Dendritic cell treated with granulocyte-macrophage colony-stimulating factor and Interleukin-4, amounts not matched to agents 40 ng/mL and 50 ng/mL, for 4 days (primary cell): ENCODE data around the gene CTDNEP1.
A peak's percentile ranks its signal among the peaks of the same experiment; 100 is the strongest.

Experiments
- H3K27ac Mint-ChIP-seq: one replicate; pipeline ENCODE4 v1.8.0; 2022; ENCODE audit warnings: mild to moderate bottlenecking, mixed read lengths
- H3K27me3 Mint-ChIP-seq: one replicate; pipeline ENCODE4 v1.8.0; 2022; ENCODE audit warnings: mild to moderate bottlenecking, mixed read lengths
- H3K36me3 Mint-ChIP-seq: one replicate; pipeline ENCODE4 v1.8.0; 2022; ENCODE audit warnings: low read depth, mixed read lengths
- H3K4me1 Mint-ChIP-seq: one replicate; pipeline ENCODE4 v1.8.0; 2022; ENCODE audit warnings: low read depth, mixed read lengths
- H3K4me3 Mint-ChIP-seq: one replicate; pipeline ENCODE4 v1.8.0; 2022; ENCODE audit warnings: mild to moderate bottlenecking, moderate library complexity, mixed read lengths
- H3K9me3 Mint-ChIP-seq: one replicate; pipeline ENCODE4 v1.8.0; 2022; ENCODE audit warnings: mixed read lengths
- intact Hi-C: fragments of 100-400 bp; cut with micrococcal nuclease; formaldehyde crosslinking; loops from one replicate; pipeline ENCODE4 v1.15.0; 2022

Gene CTDNEP1

DNA sequence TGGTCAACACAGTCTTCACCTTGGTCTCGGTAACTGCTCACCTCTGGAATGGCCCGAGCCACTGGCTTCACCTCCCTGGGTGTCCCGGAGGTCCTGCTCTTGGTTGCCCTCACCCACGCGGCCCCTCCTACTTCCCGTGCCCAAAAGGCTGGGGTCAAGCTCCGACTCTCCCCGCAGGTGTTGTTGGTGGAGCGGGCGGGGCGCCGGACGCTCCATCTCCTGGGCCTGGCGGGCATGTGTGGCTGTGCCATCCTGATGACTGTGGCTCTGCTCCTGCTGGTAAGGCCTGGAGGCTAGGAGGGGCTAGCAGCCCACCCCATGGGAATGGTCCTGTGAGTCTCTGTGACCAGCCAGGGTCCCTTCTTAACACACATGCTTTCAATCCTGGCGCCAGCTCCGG lies 33.4 kb upstream of the CTDNEP1 start:
- Mint-ChIP-seq H3K4me1 (peaks cover 44% of the 10 kb centered on the region), H3K36me3 (no peaks in the 10 kb centered on the region), H3K4me3 (no peak overlapping the region), H3K9me3 (no peaks in the 10 kb centered on the region), H3K27ac (no peak overlapping the region), H3K27me3 (peaks cover 93% of the 10 kb centered on the region)
- intact Hi-C loops = loop anchor here (5.0 to 10.0 kb wide), 2 partner anchors 43 to 50 kb away; partner anchors contain the start of genes ACAP1 and GABARAP

DNA sequence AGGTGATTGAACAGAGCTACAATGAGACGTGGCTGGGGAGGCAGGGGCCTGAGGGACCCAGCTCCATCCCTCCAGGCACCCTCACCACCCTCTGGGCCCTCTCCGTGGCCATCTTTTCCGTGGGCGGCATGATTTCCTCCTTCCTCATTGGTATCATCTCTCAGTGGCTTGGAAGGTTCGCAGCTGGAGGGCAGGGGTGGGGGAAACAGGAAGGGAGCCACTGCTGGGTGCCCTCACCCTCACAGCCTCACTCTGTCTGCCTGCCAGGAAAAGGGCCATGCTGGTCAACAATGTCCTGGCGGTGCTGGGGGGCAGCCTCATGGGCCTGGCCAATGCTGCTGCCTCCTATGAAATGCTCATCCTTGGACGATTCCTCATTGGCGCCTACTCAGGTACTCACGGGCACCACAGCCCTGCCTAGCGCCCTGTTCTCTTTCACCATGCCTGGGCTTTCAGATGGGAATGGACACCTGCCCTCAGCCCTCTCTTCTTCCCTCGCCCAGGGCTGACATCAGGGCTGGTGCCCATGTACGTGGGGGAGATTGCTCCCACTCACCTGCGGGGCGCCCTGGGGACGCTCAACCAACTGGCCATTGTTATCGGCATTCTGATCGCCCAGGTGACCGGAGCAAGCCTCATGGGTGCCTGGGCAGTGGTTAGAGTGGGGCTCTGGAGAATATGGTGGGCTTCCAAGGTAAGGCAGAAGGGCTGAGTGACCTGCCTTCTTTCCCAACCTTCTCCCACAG lies 32.1 kb upstream of the CTDNEP1 start:
- Mint-ChIP-seq H3K4me3 (no peak overlapping the region), H3K27me3 (peaks cover 97% of the 10 kb centered on the region), H3K9me3 (no peaks in the 10 kb centered on the region), H3K36me3 (no peaks in the 10 kb centered on the region), H3K4me1 (peaks cover 47% of the 10 kb centered on the region), H3K27ac (peak overlapping the region; percentile 57)
- intact Hi-C loops = loop anchor here (5.0 to 10.0 kb wide), 2 partner anchors 41 to 51 kb away; partner anchors contain the start of genes ACAP1 and GABARAP

DNA sequence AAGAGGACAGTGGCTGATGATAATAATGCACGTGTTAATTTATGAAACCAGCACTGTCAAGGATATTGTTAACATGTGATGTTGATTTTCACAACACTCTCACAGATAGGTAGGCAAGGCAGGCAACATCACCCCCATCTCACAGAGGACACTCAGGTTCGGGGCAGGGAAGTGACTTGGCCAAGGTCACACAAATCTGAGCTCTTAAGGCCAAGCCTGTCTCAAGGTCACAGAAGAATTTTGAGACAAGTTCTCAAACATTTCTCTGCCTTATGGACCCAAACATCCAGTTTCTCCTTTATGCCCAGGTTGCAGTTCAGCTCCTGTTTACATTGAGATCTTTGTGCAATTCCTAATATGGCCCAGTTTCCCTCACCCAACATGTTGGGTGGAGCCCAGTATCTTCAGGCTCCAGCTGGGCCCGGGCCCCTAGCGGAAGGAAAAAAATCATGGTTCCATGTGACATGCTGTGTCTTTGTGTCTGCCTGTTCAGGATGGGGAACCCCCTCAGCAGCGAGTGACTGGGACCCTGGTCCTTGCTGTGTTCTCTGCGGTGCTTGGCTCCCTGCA lies 31.3 kb upstream of the CTDNEP1 start:
- intact Hi-C loops = loop anchor here (5.0 to 10.0 kb wide), 2 partner anchors 41 to 52 kb away; partner anchors contain the start of genes ACAP1 and GABARAP
- Mint-ChIP-seq H3K36me3 (no peaks in the 10 kb centered on the region), H3K27me3 (peaks cover 92% of the 10 kb centered on the region), H3K9me3 (no peaks in the 10 kb centered on the region), H3K27ac (peak overlapping the region; percentile 57), H3K4me1 (peaks cover 47% of the 10 kb centered on the region), H3K4me3 (no peak overlapping the region)

GRCh38 chr17:7281953-7282751 lies 30.6 kb upstream of the CTDNEP1 start:
- Mint-ChIP-seq H3K36me3 (no peaks in the 10 kb centered on the region), H3K27me3 (peaks cover 89% of the 10 kb centered on the region), H3K27ac (peak overlapping the region; percentile 57), H3K4me3 (peak overlapping the region; percentile 73), H3K4me1 (peaks cover 47% of the 10 kb centered on the region), H3K9me3 (no peaks in the 10 kb centered on the region)
- intact Hi-C loops = loop anchor here (1.0 to 10.0 kb wide), 3 partner anchors 30 to 53 kb away; partner anchors contain the start of genes ACAP1, ELP5 and GABARAP

GRCh38 chr17:7281074-7281952 lies 29.8 kb upstream of the CTDNEP1 start, which contains the start of gene SLC2A4:
Gene SLC2A4 (plus strand): TSS chr17:7281718. CDS start chr17:7281935, 217 bp downstream.
- H3K36me3 Mint-ChIP-seq = no peaks in the 10 kb centered on the region
- H3K4me1 Mint-ChIP-seq = peaks cover 47% of the 10 kb centered on the region
- H3K27me3 Mint-ChIP-seq = peaks cover 81% of the 10 kb centered on the region
- H3K27ac Mint-ChIP-seq = peak within 1 kb of the TSS; percentile 57
- H3K4me3 Mint-ChIP-seq = peak within 1 kb of the TSS; percentile 73
- no peaks in the 10 kb centered on the region for H3K9me3 Mint-ChIP-seq
- intact Hi-C loops = loop anchor here (1.0 to 10.0 kb wide), 3 partner anchors 29 to 53 kb away; partner anchors contain the start of genes ACAP1, ELP5 and GABARAP

GRCh38 chr17:7280519-7281073 lies 29.1 kb upstream of the CTDNEP1 start:
- H3K9me3 Mint-ChIP-seq = no peaks in the 10 kb centered on the region
- intact Hi-C loops = loop anchor here (1.0 to 10.0 kb wide), 4 partner anchors 16 to 54 kb away; partner anchors contain the start of genes ACAP1, ELP5 and GABARAP
- H3K4me3 Mint-ChIP-seq = peak overlapping the region; percentile 73
- no peaks in the 10 kb centered on the region for H3K36me3 Mint-ChIP-seq
- H3K27ac Mint-ChIP-seq = peak overlapping the region; percentile 46
- H3K4me1 Mint-ChIP-seq = peaks cover 47% of the 10 kb centered on the region
- H3K27me3 Mint-ChIP-seq = peaks cover 75% of the 10 kb centered on the region

DNA sequence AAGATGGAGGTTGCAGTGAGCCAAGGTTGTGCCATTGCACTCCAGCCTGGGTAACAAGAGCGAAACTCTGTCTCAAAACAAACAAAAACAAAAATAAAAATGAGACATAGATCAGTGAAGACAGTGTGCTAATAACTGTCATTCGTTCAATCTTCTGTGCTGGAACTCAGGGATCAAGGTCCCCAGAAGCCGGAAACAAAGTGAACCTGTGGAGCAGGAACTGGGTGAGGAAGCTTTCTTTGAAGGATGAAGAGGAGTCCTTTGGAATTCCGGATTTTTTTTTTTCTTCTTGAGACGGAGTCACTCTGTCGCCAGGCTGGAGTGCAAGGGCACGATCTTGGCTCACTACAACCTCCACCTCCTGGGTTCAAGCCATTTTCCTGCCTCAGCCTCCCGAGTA lies 27.9 kb upstream of the CTDNEP1 start:
- H3K27me3 Mint-ChIP-seq = peaks cover 67% of the 10 kb centered on the region
- H3K9me3 Mint-ChIP-seq = no peaks in the 10 kb centered on the region
- H3K36me3 Mint-ChIP-seq = no peaks in the 10 kb centered on the region
- H3K4me3 Mint-ChIP-seq = no peak overlapping the region
- no peak overlapping the region for H3K27ac Mint-ChIP-seq
- intact Hi-C loops = no loop called here
- peaks cover 47% of the 10 kb centered on the region for H3K4me1 Mint-ChIP-seq

DNA sequence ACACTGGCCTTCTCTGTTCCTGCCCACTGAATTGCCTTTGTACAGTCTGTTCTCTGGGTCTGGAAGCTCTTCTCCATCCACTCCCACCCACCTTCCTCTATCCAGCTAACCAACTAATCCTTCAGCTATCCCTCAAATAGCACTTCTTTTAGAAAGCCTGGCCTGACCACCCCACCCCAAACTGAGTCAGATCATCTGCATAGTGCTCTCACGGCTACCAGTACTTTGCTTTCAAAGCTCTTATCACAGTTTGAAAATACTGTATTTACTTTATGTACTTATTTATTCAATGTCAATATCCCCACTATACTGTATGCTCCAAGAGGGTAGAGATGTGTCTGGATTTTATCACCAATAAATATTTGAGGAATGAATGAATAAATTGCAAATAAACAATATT lies 15.2 kb upstream of the CTDNEP1 start:
- intact Hi-C loops = no loop called here
- no peak overlapping the region for H3K4me3 Mint-ChIP-seq
- no peaks in the 10 kb centered on the region for H3K36me3 Mint-ChIP-seq
- H3K9me3 Mint-ChIP-seq = no peaks in the 10 kb centered on the region
- peaks cover 40% of the 10 kb centered on the region for H3K4me1 Mint-ChIP-seq
- peaks cover 42% of the 10 kb centered on the region for H3K27me3 Mint-ChIP-seq
- H3K27ac Mint-ChIP-seq = no peak overlapping the region

GRCh38 chr17:7263801-7264078 lies 12.2 kb upstream of the CTDNEP1 start:
- Mint-ChIP-seq H3K4me3 (no peak overlapping the region), H3K9me3 (no peaks in the 10 kb centered on the region), H3K4me1 (peaks cover 45% of the 10 kb centered on the region), H3K36me3 (peaks cover 5% of the 10 kb centered on the region), H3K27ac (peak overlapping the region; percentile 66), H3K27me3 (peaks cover 48% of the 10 kb centered on the region)
- intact Hi-C loops = no loop called here

GRCh38 chr17:7262935-7263800 lies 11.6 kb upstream of the CTDNEP1 start:
- intact Hi-C loops = no loop called here
- Mint-ChIP-seq H3K27ac (peak overlapping the region; percentile 66), H3K4me1 (peaks cover 51% of the 10 kb centered on the region), H3K9me3 (no peaks in the 10 kb centered on the region), H3K4me3 (peak overlapping the region; percentile 67), H3K36me3 (peaks cover 11% of the 10 kb centered on the region), H3K27me3 (peaks cover 48% of the 10 kb centered on the region)

GRCh38 chr17:7262192-7262934 lies 10.8 kb upstream of the CTDNEP1 start, which contains the start of gene CLDN7:
Gene CLDN7 (minus strand): TSS chr17:7262478. CDS start chr17:7262043, 435 bp downstream.
- Mint-ChIP-seq H3K9me3 (no peaks in the 10 kb centered on the region), H3K27ac (peak within 1 kb of the TSS; percentile 66), H3K4me1 (peaks cover 53% of the 10 kb centered on the region), H3K27me3 (peaks cover 48% of the 10 kb centered on the region), H3K36me3 (peaks cover 18% of the 10 kb centered on the region), H3K4me3 (peak within 1 kb of the TSS; percentile 67)
- intact Hi-C loops = no loop called here
